ENCODE results near the gene DDX41. TPM values are rescaled to one million over a fixed set of nuclear protein-coding genes. Genes with fewer than 3 reads are reported as not detected.

The DDX41 gene
- total and polyA plus RNA-seq, 10 of the 15 experiments (the other 5 are each of a cell fraction or from before 2014, with no cell fraction given): 32.7 to 215 (median 93.6) TPM

DNA sequence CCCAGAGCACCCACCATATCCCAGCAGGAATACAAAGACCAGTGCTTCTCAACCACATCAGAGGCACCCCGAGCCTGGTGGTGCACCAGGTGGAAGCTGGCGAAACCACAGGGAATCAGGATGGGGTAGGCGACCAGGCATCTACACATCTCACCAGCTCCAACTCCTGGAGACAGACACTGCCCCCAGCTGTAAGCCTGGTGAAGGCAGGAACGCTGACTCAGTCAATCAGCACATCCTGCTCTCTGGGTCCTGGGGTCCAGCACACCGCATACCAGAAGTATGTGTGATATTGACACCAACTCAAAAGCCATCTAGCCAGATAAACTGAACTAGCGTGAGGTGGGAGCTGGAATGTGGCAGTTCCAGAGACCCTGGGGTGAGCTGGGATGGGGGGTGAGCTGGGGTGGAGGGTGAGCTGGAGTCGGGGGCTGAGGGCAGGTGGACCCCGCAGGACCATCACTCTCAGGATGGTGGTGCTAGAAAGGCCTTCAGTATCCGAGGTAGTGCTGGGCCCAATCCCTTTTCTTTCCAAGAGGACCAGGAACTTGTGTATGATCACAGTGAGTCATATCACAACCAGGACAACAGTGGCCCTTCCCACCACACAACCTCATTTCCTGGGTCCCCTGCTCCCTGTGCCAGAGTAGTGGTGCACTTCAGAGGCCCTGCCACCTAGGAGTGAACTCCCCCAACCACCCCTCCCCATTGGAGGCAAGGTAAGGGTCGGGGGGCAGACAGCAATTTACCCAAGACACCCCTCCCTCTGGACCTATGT, 45.8 kb downstream of the DDX41 start:
- no TSS peak for BruUV-seq (replicated peaks)
- intact Hi-C loops (cut with micrococcal nuclease; ENCODE audit: unreplicated experiment): no loop called here

More for the DNA sequence above, 45.8 kb downstream of the DDX41 start:
- POLR2A ChIA-PET: interaction anchor here (1.6 kb wide), 1 partner anchor 32 kb away, joined by 4 read pairs; no protein-coding TSS in a partner anchor
- Histone ChIP-seq H2AFZ (ENCODE audit: control insufficient read depth, low read depth, low read length) (no peak overlapping the region), H3K4me2 (ENCODE audit: control insufficient read depth, insufficient read depth) (no peak overlapping the region; the same call in 1 of the 2 replicates), H3K4me1 (ENCODE audit: control insufficient read depth, insufficient read depth, low read length) (peaks cover 12% of the 10 kb centered on the region), H3K4me3 (no peak overlapping the region), H4K20me1 (ENCODE audit: control insufficient read depth, insufficient read depth) (no peaks in the 10 kb centered on the region), H3K27ac (ENCODE audit: control insufficient read depth, insufficient read depth) (no peak overlapping the region), H3K9me3 (replicated peaks; ENCODE audit: control insufficient read depth, insufficient read depth, low read length) (no peaks in the 10 kb centered on the region), H3K36me3 (ENCODE audit: control insufficient read depth in 2 of 2, insufficient read depth in 2 of 2, low read length in 1 of 2) (no peaks in the 10 kb centered on the region), H3K27me3 (replicated peaks in 1 of 2; ENCODE audit: control insufficient read depth in 2 of 2, insufficient read depth in 2 of 2, low read length in 1 of 2) (no peaks in the 10 kb centered on the region), H3K79me2 (ENCODE audit: control insufficient read depth, insufficient read depth, low read length) (peaks cover 4% of the 10 kb centered on the region; the same call in 1 of the 2 replicates), H3K9ac (ENCODE audit: control insufficient read depth, insufficient read depth, low read length) (no peak overlapping the region)
- no peak for FAIRE-seq
- RAD21 ChIA-PET (ENCODE audit: unreplicated experiment): interaction anchor here (2.0 kb wide), 2 partner anchors 24 to 31 kb away, joined by 6 to 7 read pairs; no protein-coding TSS in a partner anchor
- TF ChIP-seq, protein P1, sequence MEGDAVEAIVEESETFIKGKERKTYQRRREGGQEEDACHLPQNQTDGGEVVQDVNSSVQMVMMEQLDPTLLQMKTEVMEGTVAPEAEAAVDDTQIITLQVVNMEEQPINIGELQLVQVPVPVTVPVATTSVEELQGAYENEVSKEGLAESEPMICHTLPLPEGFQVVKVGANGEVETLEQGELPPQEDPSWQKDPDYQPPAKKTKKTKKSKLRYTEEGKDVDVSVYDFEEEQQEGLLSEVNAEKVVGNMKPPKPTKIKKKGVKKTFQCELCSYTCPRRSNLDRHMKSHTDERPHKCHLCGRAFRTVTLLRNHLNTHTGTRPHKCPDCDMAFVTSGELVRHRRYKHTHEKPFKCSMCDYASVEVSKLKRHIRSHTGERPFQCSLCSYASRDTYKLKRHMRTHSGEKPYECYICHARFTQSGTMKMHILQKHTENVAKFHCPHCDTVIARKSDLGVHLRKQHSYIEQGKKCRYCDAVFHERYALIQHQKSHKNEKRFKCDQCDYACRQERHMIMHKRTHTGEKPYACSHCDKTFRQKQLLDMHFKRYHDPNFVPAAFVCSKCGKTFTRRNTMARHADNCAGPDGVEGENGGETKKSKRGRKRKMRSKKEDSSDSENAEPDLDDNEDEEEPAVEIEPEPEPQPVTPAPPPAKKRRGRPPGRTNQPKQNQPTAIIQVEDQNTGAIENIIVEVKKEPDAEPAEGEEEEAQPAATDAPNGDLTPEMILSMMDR (IDR thresholded peaks at IDR 0.05 in 2 of 3, conservative IDR thresholded peaks at IDR 0.05 in 1 of 3; ENCODE audit: control insufficient read depth in 2 of 3, extremely low read depth in 1 of 3, insufficient read depth in 1 of 3, low read depth in 3 of 3, low read length in 3 of 3): no peak
- TF ChIP-seq HCFC1 (IDR thresholded peaks at IDR 0.05; ENCODE audit: low read length) (no peak), SIN3A (IDR thresholded peaks at IDR 0.05; ENCODE audit: low read depth, low read length) (no peak), TCF3 (IDR thresholded peaks at IDR 0.05; ENCODE audit: borderline replicate concordance, insufficient read depth, low read depth, low read length) (no peak), SUPT20H (IDR thresholded peaks at IDR 0.05; ENCODE audit: borderline replicate concordance, control insufficient read depth, low read depth, low read length) (no peak), NFYA (IDR thresholded peaks at IDR 0.05; ENCODE audit: borderline replicate concordance, low read depth, low read length) (no peak)
- TF ChIP-seq, protein P2, sequence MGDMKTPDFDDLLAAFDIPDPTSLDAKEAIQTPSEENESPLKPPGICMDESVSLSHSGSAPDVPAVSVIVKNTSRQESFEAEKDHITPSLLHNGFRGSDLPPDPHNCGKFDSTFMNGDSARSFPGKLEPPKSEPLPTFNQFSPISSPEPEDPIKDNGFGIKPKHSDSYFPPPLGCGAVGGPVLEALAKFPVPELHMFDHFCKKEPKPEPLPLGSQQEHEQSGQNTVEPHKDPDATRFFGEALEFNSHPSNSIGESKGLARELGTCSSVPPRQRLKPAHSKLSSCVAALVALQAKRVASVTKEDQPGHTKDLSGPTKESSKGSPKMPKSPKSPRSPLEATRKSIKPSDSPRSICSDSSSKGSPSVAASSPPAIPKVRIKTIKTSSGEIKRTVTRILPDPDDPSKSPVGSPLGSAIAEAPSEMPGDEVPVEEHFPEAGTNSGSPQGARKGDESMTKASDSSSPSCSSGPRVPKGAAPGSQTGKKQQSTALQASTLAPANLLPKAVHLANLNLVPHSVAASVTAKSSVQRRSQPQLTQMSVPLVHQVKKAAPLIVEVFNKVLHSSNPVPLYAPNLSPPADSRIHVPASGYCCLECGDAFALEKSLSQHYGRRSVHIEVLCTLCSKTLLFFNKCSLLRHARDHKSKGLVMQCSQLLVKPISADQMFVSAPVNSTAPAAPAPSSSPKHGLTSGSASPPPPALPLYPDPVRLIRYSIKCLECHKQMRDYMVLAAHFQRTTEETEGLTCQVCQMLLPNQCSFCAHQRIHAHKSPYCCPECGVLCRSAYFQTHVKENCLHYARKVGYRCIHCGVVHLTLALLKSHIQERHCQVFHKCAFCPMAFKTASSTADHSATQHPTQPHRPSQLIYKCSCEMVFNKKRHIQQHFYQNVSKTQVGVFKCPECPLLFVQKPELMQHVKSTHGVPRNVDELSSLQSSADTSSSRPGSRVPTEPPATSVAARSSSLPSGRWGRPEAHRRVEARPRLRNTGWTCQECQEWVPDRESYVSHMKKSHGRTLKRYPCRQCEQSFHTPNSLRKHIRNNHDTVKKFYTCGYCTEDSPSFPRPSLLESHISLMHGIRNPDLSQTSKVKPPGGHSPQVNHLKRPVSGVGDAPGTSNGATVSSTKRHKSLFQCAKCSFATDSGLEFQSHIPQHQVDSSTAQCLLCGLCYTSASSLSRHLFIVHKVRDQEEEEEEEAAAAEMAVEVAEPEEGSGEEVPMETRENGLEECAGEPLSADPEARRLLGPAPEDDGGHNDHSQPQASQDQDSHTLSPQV (IDR thresholded peaks at IDR 0.05): no peak
- DNase-seq (ENCODE audit: low read depth, low spot score): no peak
- ATAC-seq: no peak
- 55% methylated on average over 10 of the region's 10 CpGs for WGBS (ENCODE audit: insufficient coverage, insufficient replicate concordance, low lambda C conversion rate, missing lambda C conversion rate)
- CTCF ChIA-PET: interaction anchor here (0.6 to 2.4 kb wide), 7 partner anchors 11 to 107 kb away, joined by 3 to 13 read pairs (median 3); no protein-coding TSS in a partner anchor
- in situ Hi-C loops (cut with MboI): no loop called here
- SMC1A ChIA-PET (ENCODE audit: uncharacterized antibody, unreplicated experiment): interaction anchor here (1.2 kb wide), 1 partner anchor 27 kb away, joined by 3 read pairs; the partner anchor contains the start of gene PDLIM7

Measured in GM12878 (cell line).